A673 (cell line): ENCODE measurements around the gene TRPM8.

Experiments
- EZH2 ChIP-seq: fragments of 200-600 bp; sonication (generic); IDR thresholded peaks from 2 replicates; pipeline ENCODE4 v1.6.1; 2017; ENCODE audit warnings: borderline replicate concordance, low read depth, mild to moderate bottlenecking, mixed read lengths, antibody characterized with exemption, low read length; ENCODE audit not compliant: poor library complexity, severe bottlenecking
- TF ChIP-seq, protein P1 (sequence below): fragments of 300-800, 200-600 bp; sonication (generic); conservative IDR thresholded peaks from 2 replicates; pipeline ENCODE4 v1.5.1; 2017; ENCODE audit warnings: low read depth, mild to moderate bottlenecking, antibody characterized with exemption, low read length, moderate library complexity, mixed read lengths

DNA sequence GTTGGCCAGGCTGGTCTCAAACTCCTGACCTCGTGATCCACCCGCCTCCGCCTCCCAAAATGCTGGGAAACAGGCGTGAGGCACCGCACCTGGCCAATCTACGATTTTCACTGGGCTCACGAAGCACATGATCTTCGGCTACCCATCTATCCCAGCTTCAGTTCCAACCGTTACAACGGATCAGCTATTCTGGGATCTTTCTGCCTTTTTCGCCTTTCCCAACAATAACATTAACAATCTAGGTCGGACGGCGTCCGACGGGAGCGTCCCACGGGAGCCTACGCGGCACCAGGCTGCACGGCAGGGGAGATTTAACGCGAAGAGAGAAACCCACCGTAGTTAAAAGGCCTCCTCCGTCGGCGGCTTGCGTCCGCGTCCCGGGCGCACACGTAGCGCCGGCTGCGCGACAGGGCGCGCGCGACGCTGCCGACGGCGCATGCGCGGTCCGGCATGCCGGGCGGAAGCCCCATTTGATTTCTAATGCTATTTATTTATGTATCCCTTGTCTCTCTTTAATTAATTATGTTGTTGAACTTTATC lies 49.1 kb upstream of the TRPM8 start, which contains the start of gene MSL3B:
- TF ChIP-seq, protein P1, sequence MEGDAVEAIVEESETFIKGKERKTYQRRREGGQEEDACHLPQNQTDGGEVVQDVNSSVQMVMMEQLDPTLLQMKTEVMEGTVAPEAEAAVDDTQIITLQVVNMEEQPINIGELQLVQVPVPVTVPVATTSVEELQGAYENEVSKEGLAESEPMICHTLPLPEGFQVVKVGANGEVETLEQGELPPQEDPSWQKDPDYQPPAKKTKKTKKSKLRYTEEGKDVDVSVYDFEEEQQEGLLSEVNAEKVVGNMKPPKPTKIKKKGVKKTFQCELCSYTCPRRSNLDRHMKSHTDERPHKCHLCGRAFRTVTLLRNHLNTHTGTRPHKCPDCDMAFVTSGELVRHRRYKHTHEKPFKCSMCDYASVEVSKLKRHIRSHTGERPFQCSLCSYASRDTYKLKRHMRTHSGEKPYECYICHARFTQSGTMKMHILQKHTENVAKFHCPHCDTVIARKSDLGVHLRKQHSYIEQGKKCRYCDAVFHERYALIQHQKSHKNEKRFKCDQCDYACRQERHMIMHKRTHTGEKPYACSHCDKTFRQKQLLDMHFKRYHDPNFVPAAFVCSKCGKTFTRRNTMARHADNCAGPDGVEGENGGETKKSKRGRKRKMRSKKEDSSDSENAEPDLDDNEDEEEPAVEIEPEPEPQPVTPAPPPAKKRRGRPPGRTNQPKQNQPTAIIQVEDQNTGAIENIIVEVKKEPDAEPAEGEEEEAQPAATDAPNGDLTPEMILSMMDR, result no peak
- no peak for TF ChIP-seq EZH2
